HFF-Myc (cell line): ENCODE measurements around the gene CHST7.

Experiments
- DNase-seq: peaks from one replicate; pipeline ENCODE4 v3.0.0-alpha.2; 2011; ENCODE audit warnings: low read depth; ENCODE audit errors: extremely low read depth
- H3K4me3 ChIP-seq: replicated peaks from 2 replicates; pipeline ENCODE4 v1.5.1; 2011; ENCODE audit warnings: low read depth, mild to moderate bottlenecking, control low read depth, low read length
- TF ChIP-seq, protein P1 (sequence below): IDR thresholded peaks from 2 replicates; pipeline ENCODE4 v1.5.1; 2012; ENCODE audit warnings: mild to moderate bottlenecking, low read depth, low read length, control low read depth; ENCODE audit errors: missing control alignments

Gene CHST7

DNA sequence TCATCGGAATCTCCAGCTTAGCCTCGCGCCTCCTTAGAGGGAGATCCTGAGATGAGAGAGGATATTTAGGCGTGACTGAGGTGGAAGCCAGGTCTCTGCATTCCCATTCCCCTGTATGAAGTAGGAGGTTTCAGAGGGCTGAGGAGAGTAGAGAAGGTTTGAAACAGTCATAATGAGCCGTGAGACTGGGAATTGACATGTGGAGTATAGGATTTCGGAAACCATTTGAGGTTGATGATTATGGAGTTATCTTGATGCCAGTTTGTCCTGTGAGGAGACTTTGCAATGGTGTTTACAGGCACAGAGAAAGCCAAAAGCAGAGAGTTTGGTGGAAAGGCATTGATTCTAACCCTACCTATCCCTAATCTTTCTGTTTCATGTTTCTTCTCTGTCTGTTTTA is 2.0 kb downstream of the CHST7 start:
- no peak for DNase-seq
- TF ChIP-seq, protein P1, sequence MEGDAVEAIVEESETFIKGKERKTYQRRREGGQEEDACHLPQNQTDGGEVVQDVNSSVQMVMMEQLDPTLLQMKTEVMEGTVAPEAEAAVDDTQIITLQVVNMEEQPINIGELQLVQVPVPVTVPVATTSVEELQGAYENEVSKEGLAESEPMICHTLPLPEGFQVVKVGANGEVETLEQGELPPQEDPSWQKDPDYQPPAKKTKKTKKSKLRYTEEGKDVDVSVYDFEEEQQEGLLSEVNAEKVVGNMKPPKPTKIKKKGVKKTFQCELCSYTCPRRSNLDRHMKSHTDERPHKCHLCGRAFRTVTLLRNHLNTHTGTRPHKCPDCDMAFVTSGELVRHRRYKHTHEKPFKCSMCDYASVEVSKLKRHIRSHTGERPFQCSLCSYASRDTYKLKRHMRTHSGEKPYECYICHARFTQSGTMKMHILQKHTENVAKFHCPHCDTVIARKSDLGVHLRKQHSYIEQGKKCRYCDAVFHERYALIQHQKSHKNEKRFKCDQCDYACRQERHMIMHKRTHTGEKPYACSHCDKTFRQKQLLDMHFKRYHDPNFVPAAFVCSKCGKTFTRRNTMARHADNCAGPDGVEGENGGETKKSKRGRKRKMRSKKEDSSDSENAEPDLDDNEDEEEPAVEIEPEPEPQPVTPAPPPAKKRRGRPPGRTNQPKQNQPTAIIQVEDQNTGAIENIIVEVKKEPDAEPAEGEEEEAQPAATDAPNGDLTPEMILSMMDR = no peak
- peak overlapping the region; percentile 44 for H3K4me3 ChIP-seq

DNA sequence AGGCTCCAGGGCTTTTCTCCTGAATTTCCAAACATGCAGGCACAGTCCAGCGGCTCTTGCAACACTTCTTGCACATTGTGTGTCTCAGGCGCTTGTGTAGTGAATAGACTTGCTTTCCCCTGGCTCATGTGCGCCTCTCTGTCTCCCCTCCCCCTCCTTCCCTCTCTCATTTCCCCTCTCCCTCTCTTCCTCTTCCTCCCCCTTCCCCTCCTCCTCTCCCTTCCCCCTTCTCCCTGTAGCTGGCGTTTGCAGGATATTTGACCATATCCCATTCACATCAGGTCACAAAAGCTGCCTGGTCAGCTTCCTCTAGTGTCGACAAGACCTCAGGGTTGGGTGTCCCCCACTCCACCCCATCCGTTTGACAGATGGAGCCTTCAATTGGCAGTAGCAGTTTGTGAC is 2.4 kb downstream of the CHST7 start:
- H3K4me3 ChIP-seq = peak overlapping the region; percentile 44
- no peak for DNase-seq
- TF ChIP-seq, protein P1 = no peak

DNA sequence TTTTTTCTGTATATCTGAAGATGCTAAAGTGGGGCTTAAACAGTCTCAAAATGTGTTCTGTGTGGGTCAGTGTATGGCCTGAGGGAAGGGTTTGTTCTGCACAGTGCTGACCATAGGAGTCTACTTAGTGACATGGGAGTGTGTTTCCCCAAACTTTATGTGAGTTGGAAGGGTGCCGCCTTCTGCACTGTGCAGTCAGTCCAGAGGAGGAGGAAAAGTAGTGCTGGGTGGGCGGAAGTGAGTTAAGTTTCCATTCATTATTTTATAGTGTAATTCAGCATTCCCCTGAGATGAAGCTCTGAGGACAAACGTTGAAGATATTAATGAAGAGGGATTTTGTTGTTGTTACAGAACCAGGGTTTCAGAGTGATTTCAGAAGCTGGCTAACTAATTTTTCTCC is 2.9 kb downstream of the CHST7 start:
- DNase-seq = no peak
- peak overlapping the region; percentile 44; the same call in 1 of the 2 replicates for H3K4me3 ChIP-seq
- TF ChIP-seq, protein P1 = no peak

DNA sequence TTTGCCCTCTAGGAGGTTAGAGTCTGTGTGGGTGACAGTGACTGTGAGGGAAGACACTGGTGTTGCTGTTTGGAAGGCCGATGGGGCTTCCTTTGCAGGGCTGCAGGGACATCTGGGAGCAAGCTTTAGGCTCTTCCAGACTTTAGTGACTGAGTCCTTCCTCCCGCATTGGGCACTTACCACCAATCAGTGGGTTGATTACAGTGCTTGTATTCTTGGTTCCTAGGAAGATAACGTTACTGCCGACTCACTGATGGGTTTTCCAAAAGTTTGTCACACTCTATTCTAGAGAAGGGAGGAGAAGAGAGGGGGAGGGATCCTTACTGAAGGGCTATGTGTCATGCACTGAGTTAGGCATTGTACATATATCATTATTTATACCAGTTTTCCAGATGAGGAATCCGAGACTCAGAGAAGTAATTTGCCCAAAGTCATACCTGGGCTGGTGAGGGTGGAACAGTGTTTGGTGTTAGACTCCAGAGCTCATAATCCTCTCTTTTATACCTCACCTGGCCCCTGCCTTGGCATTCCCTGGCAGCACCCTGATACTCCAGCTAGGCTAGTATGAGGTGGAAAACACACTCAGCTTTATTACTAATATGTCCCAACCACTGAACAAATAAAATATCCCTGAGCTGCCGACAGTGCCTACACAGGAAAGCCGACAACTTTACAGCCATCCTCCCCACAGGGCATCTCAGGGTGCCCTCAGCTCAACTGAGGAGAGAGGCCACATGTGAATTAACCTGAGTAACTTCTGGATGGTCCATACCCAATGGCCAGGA is 3.8 kb downstream of the CHST7 start:
- TF ChIP-seq, protein P1 = no peak
- H3K4me3 ChIP-seq = no peak overlapping the region
- no peak for DNase-seq

DNA sequence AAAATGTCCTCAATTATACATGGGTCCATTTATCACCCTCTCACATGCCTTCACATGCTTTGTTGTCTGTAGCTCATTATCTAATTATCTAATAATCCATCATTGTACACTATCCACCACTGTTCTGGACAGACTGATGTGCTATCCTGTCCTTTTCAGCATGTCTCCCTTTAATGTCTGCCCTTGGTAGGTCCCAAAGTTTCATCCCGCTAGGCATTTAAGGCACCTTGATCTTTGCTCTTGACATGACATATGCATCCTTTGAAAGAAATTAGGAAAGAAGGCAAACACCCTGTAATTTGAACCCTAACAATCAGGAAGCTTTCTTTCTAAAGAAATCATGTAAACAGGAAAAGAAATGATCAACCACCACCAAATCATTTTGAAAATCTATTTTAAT is 5.7 kb downstream of the CHST7 start:
- DNase-seq = no peak
- TF ChIP-seq, protein P1 = no peak
- no peak overlapping the region for H3K4me3 ChIP-seq

DNA sequence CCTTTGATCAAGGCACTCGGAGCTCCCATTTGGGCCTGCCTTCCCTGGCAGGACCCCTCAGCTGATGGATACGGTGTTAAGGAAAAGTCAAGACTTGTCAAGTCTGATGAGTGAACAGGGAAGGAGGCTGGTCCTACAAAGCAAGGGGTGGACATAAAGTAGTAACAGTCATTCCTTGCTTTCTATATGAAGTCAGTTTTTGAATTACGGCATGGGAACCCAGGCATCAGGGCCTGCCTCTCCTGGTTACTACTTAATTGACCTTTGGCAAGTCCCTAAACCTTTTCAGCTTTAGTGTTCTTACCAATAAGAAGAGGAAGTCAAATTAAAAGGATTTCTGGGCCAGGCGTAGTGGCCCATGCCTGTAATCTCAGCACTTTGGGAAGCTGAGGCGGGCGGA is 7.0 kb downstream of the CHST7 start:
- no peak overlapping the region for H3K4me3 ChIP-seq
- DNase-seq = no peak
- TF ChIP-seq, protein P1 = no peak

DNA sequence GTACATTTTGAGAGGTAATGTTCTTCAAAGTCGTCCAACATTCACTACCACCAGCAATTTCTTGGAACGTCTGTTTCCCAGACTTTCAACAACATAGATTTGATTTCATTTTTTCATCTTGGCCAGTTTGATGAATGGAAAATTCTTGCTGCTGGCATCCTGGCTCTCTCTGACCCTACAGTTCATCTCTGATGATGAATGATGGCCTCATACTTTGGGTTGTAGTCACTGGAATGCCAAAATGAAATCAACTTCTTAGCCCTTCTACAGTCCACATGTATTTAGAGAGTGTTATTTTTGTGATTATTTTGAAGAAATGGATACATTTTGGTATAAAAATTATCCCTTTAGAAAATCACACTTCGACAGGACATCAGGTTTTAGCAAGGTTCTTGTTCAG is 8.8 kb downstream of the CHST7 start:
- TF ChIP-seq, protein P1 = no peak
- no peak for DNase-seq
- no peak overlapping the region for H3K4me3 ChIP-seq
